Measurements from ENCODE around the gene ACOT6. TPM values are rescaled to one million over a fixed set of nuclear protein-coding genes. Genes with fewer than 3 reads are reported as not detected.

Gene ACOT6
- polyA plus RNA-seq, 1 experiment = not detected

DNA sequence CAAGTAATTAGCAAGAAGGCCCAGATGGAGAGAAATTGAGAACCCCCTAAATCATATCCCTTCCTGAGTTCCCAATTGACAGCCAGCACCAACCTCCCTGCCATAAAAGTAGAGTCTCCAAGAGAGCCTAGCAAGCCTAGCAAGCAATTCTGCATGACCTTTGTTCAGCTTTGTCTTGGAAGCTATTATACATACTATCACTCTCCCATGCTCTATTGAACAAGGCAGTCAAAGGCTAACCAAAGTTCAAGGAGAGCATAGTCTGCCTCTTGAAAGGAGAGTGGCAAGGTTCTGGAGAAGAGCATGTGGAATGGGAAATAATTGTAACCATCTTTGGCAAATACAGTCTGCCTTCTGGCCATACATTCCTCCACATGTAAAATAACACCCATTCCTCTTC lies 12.8 kb upstream of the ACOT6 start:
- DNase-seq (ENCODE audit: low read depth, low spot score) = no peak
- Histone ChIP-seq H3K27ac (ENCODE audit: low read depth, low read length) (no peak overlapping the region), H3K9me3 (ENCODE audit: control insufficient read depth, insufficient read depth, low read length) (peaks cover under 1% of the 10 kb centered on the region; the same call in 1 of the 2 replicates), H3K27me3 (ENCODE audit: control insufficient read depth, insufficient read depth, low read length) (peaks cover 3% of the 10 kb centered on the region), H3K4me3 (ENCODE audit: low read depth, low read length) (no peak overlapping the region)
- TF ChIP-seq, protein P1, sequence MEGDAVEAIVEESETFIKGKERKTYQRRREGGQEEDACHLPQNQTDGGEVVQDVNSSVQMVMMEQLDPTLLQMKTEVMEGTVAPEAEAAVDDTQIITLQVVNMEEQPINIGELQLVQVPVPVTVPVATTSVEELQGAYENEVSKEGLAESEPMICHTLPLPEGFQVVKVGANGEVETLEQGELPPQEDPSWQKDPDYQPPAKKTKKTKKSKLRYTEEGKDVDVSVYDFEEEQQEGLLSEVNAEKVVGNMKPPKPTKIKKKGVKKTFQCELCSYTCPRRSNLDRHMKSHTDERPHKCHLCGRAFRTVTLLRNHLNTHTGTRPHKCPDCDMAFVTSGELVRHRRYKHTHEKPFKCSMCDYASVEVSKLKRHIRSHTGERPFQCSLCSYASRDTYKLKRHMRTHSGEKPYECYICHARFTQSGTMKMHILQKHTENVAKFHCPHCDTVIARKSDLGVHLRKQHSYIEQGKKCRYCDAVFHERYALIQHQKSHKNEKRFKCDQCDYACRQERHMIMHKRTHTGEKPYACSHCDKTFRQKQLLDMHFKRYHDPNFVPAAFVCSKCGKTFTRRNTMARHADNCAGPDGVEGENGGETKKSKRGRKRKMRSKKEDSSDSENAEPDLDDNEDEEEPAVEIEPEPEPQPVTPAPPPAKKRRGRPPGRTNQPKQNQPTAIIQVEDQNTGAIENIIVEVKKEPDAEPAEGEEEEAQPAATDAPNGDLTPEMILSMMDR (IDR thresholded peaks at IDR 0.05; ENCODE audit: low read depth, low read length) = no peak
- ChIA-PET POLR2A (no interaction called here), CTCF (no interaction called here)

DNA sequence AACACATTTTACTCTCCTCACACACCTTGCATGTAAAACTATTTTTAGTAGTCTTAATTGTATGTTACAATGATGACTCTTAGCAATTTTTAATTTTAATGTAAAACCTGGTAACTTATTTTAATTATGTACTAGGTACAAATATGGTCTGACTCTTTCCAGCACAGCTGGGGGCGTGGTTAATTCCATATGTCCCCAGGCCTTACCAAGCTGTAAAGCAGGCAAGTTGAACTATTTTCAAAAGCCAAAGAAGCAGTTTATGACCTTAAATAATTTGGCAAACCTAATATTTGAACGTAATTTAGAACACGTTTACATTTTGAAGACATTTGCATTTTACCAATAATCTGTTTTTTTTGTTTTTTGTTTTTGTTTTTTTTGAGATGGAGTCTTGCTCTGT lies 9.3 kb upstream of the ACOT6 start:
- no peak overlapping the region for H3K27ac ChIP-seq (ENCODE audit: low read depth, low read length)
- H3K27me3 ChIP-seq (ENCODE audit: control insufficient read depth, insufficient read depth, low read length) = peaks cover 3% of the 10 kb centered on the region
- ChIA-PET POLR2A (no interaction called here), CTCF (no interaction called here)
- TF ChIP-seq, protein P1 (IDR thresholded peaks at IDR 0.05; ENCODE audit: low read depth, low read length) = no peak
- no peak overlapping the region for H3K4me3 ChIP-seq (ENCODE audit: low read depth, low read length)
- no peak for DNase-seq (ENCODE audit: low read depth, low spot score)
- peaks cover 3% of the 10 kb centered on the region; the same call in 1 of the 2 replicates for H3K9me3 ChIP-seq (ENCODE audit: control insufficient read depth, insufficient read depth, low read length)

DNA sequence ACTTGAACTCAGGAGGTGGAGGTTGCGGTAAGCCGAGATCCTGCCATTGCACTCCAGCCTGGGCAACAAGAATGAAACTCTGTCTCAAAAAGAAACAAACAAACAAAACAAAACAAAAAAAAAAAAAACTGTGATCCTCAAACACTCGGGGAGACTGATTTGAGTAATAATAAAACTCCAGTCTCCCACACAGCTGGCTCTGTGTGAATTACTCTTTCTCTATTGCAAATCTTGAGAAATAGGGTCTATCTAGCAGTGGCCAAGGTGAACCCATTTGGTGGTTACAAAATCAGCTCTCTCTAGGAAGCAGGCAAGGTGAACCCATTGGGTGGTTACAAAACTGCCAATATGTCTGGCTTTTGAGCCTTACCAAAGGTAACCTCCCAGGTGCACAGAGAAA lies 6.0 kb upstream of the ACOT6 start:
- CTCF ChIA-PET = interaction anchor here (0.7 kb wide), 1 partner anchor 56 kb away, joined by 3 read pairs; no protein-coding TSS in a partner anchor
- POLR2A ChIA-PET = interaction anchor here (0.7 kb wide), 1 partner anchor 340 kb away, joined by 4 read pairs; no protein-coding TSS in a partner anchor
- Histone ChIP-seq H3K9me3 (ENCODE audit: control insufficient read depth, insufficient read depth, low read length) (peaks cover 6% of the 10 kb centered on the region; the same call in 1 of the 2 replicates), H3K4me3 (ENCODE audit: low read depth, low read length) (no peak overlapping the region), H3K27me3 (ENCODE audit: control insufficient read depth, insufficient read depth, low read length) (no peaks in the 10 kb centered on the region), H3K27ac (ENCODE audit: low read depth, low read length) (no peak overlapping the region)
- DNase-seq (ENCODE audit: low read depth, low spot score) = no peak
- TF ChIP-seq, protein P1 (IDR thresholded peaks at IDR 0.05; ENCODE audit: low read depth, low read length) = no peak

DNA sequence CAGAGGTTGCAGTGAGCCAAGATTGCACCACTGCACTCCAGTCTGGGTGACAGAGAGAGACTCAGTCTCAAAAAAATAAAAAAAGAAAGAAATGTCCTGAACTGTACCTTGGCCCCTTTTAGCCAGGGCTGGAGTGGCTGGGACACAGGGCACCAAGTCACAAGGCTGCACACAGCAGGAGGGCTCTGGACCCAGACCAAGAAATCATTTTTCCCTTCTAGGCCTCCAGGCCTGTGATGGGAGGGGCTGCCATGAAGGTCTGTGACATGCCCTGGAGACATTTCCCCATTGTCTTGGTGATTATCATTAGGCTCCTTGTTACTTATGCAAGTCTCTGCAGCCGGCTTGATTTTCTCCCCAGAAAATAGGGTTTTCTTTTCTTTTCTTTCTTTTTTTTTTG lies 5.1 kb upstream of the ACOT6 start:
- POLR2A ChIA-PET = no interaction called here
- DNase-seq (ENCODE audit: low read depth, low spot score) = no peak
- CTCF ChIA-PET = no interaction called here
- Histone ChIP-seq H3K27ac (ENCODE audit: low read depth, low read length) (no peak overlapping the region), H3K9me3 (ENCODE audit: control insufficient read depth, insufficient read depth, low read length) (peaks cover 6% of the 10 kb centered on the region; the same call in 1 of the 2 replicates), H3K27me3 (ENCODE audit: control insufficient read depth, insufficient read depth, low read length) (no peaks in the 10 kb centered on the region), H3K4me3 (ENCODE audit: low read depth, low read length) (no peak overlapping the region)
- TF ChIP-seq, protein P1 (IDR thresholded peaks at IDR 0.05; ENCODE audit: low read depth, low read length) = no peak

DNA sequence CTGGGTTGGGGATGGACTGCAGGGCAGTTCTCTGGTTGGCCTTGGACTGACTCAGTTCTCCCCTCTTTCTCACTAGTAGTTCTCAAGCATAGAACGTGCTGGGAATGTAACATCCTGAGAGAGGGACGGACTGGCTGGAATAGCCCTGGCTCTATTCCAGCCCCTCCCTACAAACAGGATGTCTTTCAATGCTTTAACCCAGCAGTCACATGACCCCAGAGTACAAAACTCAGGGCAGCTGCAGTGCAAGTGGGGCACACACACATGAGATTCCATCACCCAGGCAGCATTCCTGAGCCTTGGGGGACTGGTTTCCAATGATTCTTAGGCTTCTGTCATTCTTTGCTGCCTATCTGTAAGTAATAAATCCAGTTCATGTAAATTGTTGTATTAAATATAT lies 1.6 kb upstream of the ACOT6 start:
- H3K9me3 ChIP-seq (ENCODE audit: control insufficient read depth, insufficient read depth, low read length) = peaks cover 3% of the 10 kb centered on the region; the same call in 1 of the 2 replicates
- DNase-seq (ENCODE audit: low read depth, low spot score) = no peak
- H3K4me3 ChIP-seq (ENCODE audit: low read depth, low read length) = no peak overlapping the region
- H3K27me3 ChIP-seq (ENCODE audit: control insufficient read depth, insufficient read depth, low read length) = no peaks in the 10 kb centered on the region
- no peak overlapping the region for H3K27ac ChIP-seq (ENCODE audit: low read depth, low read length)
- ChIA-PET POLR2A (no interaction called here), CTCF (no interaction called here)
- TF ChIP-seq, protein P1 (IDR thresholded peaks at IDR 0.05; ENCODE audit: low read depth, low read length) = no peak
